H1 (cell line): ENCODE measurements around the gene ZSWIM9. TPM values are rescaled to one million over a fixed set of nuclear protein-coding genes. Genes with fewer than 3 reads are reported as not detected.

Experiments
- CTCF ChIA-PET: fragments of 300-600 bp; sonication (Branson Sonifier 250); formaldehyde crosslinking; loops from one replicate; lab custom pipeline; 2021; ENCODE audit not compliant: partially characterized antibody; lab: Charles Lee
- POLR2A ChIA-PET: fragments of 300-600 bp; sonication (Branson Sonifier 250); formaldehyde crosslinking; loops from one replicate; lab custom pipeline; 2021; ENCODE audit warnings: inconsistent platforms; ENCODE audit not compliant: partially characterized antibody; lab: Charles Lee
- DNase-seq, 2 experiments: peaks; one replicate each; pipeline versions ENCODE4 v3.0.0 to v3.0.0-alpha.2; 2010 to 2022; ENCODE audit warnings: low spot score in 2 of 2, low read depth in 1 of 2, mixed read lengths in 1 of 2
- FAIRE-seq: peaks from 2 replicates; lab custom pipeline; 2011; peaks lifted over from hg19 to GRCh38; lab: Jason Lieb, UNC
- H2AFZ ChIP-seq: 2 replicates; pipeline ENCODE4 v1.8.1; 2012; ENCODE audit warnings: low read length, inconsistent platforms
- H2AK5ac ChIP-seq: 2 replicates; pipeline ENCODE4 v1.6.1; 2013; ENCODE audit warnings: low read depth, low read length
- H2BK120ac ChIP-seq: replicated peaks from 2 replicates; pipeline ENCODE3; 2013; ENCODE audit warnings: low read depth, low read length, inconsistent platforms
- H2BK12ac ChIP-seq: 2 replicates; pipeline ENCODE4 v1.6.1; 2013; ENCODE audit warnings: low read depth, low read length
- H2BK15ac ChIP-seq: 2 replicates; pipeline ENCODE4 v1.6.1; 2013; ENCODE audit warnings: low read length
- H2BK20ac ChIP-seq: 2 replicates; pipeline ENCODE4 v1.6.1; 2013; ENCODE audit warnings: low read length
- H2BK5ac ChIP-seq: 2 replicates; pipeline ENCODE4 v1.6.1; 2013; ENCODE audit warnings: low read depth, low read length
- H3K14ac ChIP-seq: 2 replicates; pipeline ENCODE4 v1.6.1; 2013; ENCODE audit warnings: inconsistent platforms; ENCODE audit not compliant: insufficient read length
- H3K18ac ChIP-seq: 2 replicates; pipeline ENCODE4 v1.6.1; 2013; ENCODE audit warnings: low read length; ENCODE audit errors: extremely low read depth
- H3K23ac ChIP-seq: 2 replicates; pipeline ENCODE4 v1.6.1; 2013; ENCODE audit warnings: inconsistent platforms; ENCODE audit not compliant: insufficient read length
- H3K23me2 ChIP-seq: 2 replicates; pipeline ENCODE4 v1.6.1; 2013; ENCODE audit warnings: low read depth, low read length
- H3K27ac ChIP-seq: 2 replicates; pipeline ENCODE4 v1.6.1; 2011; ENCODE audit warnings: low read depth, low read length, inconsistent platforms
- H3K27me3 ChIP-seq, 4 experiments: replicated peaks in 1 of 4; 1 replicate in 1 of 4; 2 replicates in 3 of 4; pipeline versions ENCODE4 v1.6.1 to v1.8.1; 2011 to 2013; ENCODE audit warnings: low read length in 3 of 4, mild to moderate bottlenecking in 3 of 4, inconsistent platforms in 2 of 4, mixed read lengths in 2 of 4, moderate library complexity in 1 of 4; ENCODE audit not compliant: control insufficient read depth in 3 of 4, insufficient read depth in 3 of 4; ENCODE audit errors: extremely low read depth in 1 of 4
- H3K36me3 ChIP-seq, 4 experiments: 2 replicates each; pipeline versions ENCODE4 v1.6.1 to v1.8.1; 2011 to 2013; ENCODE audit warnings: mild to moderate bottlenecking in 4 of 4, low read length in 3 of 4, moderate library complexity in 2 of 4, control low read depth in 1 of 4, inconsistent platforms in 1 of 4; ENCODE audit not compliant: insufficient read depth in 4 of 4, control insufficient read depth in 2 of 4
- H3K4ac ChIP-seq: replicated peaks from 2 replicates; pipeline ENCODE3; 2013; ENCODE audit warnings: low read length, low read depth, mixed read lengths, inconsistent platforms; ENCODE audit not compliant: insufficient read length
- H3K4me1 ChIP-seq, 4 experiments: replicated peaks in 1 of 4; 1 replicate in 1 of 4; 2 replicates in 3 of 4; pipeline versions ENCODE4 v1.6.1 to v1.8.1; 2011 to 2013; ENCODE audit warnings: low read length in 3 of 4, inconsistent platforms in 2 of 4, mixed read lengths in 1 of 4; ENCODE audit not compliant: insufficient read depth in 4 of 4, control insufficient read depth in 3 of 4
- H3K4me2 ChIP-seq, 2 experiments: 2 replicates each; pipeline versions ENCODE4 v1.6.1 to v1.8.1; 2011 to 2013; ENCODE audit warnings: low read depth in 2 of 2, low read length in 2 of 2, control low read depth in 1 of 2, inconsistent platforms in 1 of 2, mild to moderate bottlenecking in 1 of 2; ENCODE audit not compliant: insufficient read depth in 1 of 2
- H3K4me3 ChIP-seq, 4 experiments: fragments of 200-600, 300-600 bp in 1 of 4; sonication (generic), shearing (Covaris generic), sonication (Bioruptor Twin) in 1 of 4; 2 replicates each; pipeline versions ENCODE4 v1.5.1 to v1.8.1; 2011 to 2016; ENCODE audit warnings: low read length in 4 of 4, low read depth in 3 of 4, control low read depth in 2 of 4, inconsistent platforms in 2 of 4, mild to moderate bottlenecking in 2 of 4, mixed read lengths in 1 of 4, moderate library complexity in 1 of 4; ENCODE audit not compliant: insufficient read depth in 2 of 4; ENCODE audit errors: extremely low read depth in 1 of 4
- H3K56ac ChIP-seq: replicated peaks from 2 replicates; pipeline ENCODE3; 2013; ENCODE audit warnings: low read depth, mild to moderate bottlenecking, mixed read lengths, low read length, inconsistent platforms; ENCODE audit not compliant: insufficient read length
- H3K79me1 ChIP-seq: 2 replicates; pipeline ENCODE4 v1.6.1; 2013; ENCODE audit warnings: low read depth, low read length, control low read depth
- H3K79me2 ChIP-seq, 2 experiments: 2 replicates each; pipeline versions ENCODE4 v1.6.1 to v1.8.1; 2012 to 2013; ENCODE audit warnings: low read length in 2 of 2, mild to moderate bottlenecking in 2 of 2, inconsistent platforms in 1 of 2; ENCODE audit not compliant: insufficient read depth in 2 of 2, control insufficient read depth in 1 of 2
- H3K9ac ChIP-seq, 4 experiments: replicated peaks in 1 of 4; 1 replicate in 1 of 4; 2 replicates in 3 of 4; pipeline versions ENCODE4 v1.6.1 to v1.8.1; 2011 to 2013; ENCODE audit warnings: low read depth in 3 of 4, low read length in 3 of 4, control low read depth in 2 of 4, mild to moderate bottlenecking in 2 of 4, moderate library complexity in 2 of 4, inconsistent platforms in 1 of 4; ENCODE audit errors: extremely low read depth in 1 of 4
- H3K9me3 ChIP-seq, 2 experiments: 2 replicates each; pipeline versions ENCODE4 v1.6.1 to v1.8.1; 2012 to 2013; ENCODE audit warnings: mild to moderate bottlenecking in 2 of 2, moderate library complexity in 2 of 2, control low read depth in 1 of 2, inconsistent platforms in 1 of 2, low read depth in 1 of 2, low read length in 1 of 2, mixed read lengths in 1 of 2; ENCODE audit not compliant: insufficient read depth in 2 of 2
- H4K20me1 ChIP-seq, 2 experiments: replicated peaks in 1 of 2; 2 replicates each; pipeline versions ENCODE3 to v1.8.1; 2011 to 2013; ENCODE audit warnings: inconsistent platforms in 2 of 2, low read length in 2 of 2, mild to moderate bottlenecking in 1 of 2; ENCODE audit not compliant: insufficient read depth in 2 of 2, control insufficient read depth in 1 of 2
- H4K5ac ChIP-seq: 2 replicates; pipeline ENCODE4 v1.6.1; 2013; ENCODE audit warnings: low read length, low read depth, mixed read lengths, inconsistent platforms; ENCODE audit not compliant: insufficient read length
- H4K8ac ChIP-seq: 2 replicates; pipeline ENCODE4 v1.8.0; 2013; ENCODE audit warnings: mild to moderate bottlenecking, moderate library complexity, low read length, inconsistent platforms; ENCODE audit not compliant: insufficient read depth; ENCODE audit errors: extremely low read depth
- H4K91ac ChIP-seq: replicated peaks from 2 replicates; pipeline ENCODE3; 2013; ENCODE audit warnings: low read length, mixed read lengths, inconsistent platforms; ENCODE audit not compliant: insufficient read length
- ASH2L ChIP-seq: fragments of 200-600, 300-600 bp; sonication (generic); IDR thresholded peaks from one replicate; pipeline ENCODE4 v1.7.1; 2017; ENCODE audit warnings: low read length
- EP300 ChIP-seq, 2 experiments: IDR thresholded peaks; 1 replicate in 1 of 2; 2 replicates in 1 of 2; pipeline ENCODE4 v1.6.1; 2011 to 2012; ENCODE audit warnings: low read depth in 2 of 2, low read length in 2 of 2, mild to moderate bottlenecking in 2 of 2, borderline replicate concordance in 1 of 2, inconsistent platforms in 1 of 2, moderate library complexity in 1 of 2
- GTF2F1 ChIP-seq: IDR thresholded peaks from 2 replicates; pipeline ENCODE4 v1.6.1; 2012; ENCODE audit warnings: low read depth, low read length, improper control_type of control experiment, borderline replicate concordance
- SP4 ChIP-seq: IDR thresholded peaks from 2 replicates; pipeline ENCODE4 v1.6.1; 2012; ENCODE audit warnings: low read length, inconsistent platforms
- ZNF274 ChIP-seq: IDR thresholded peaks from 2 replicates; pipeline ENCODE4 v1.7.0; 2012; ENCODE audit warnings: low read length, borderline replicate concordance; ENCODE audit errors: extremely low read depth
- WGBS, 2 experiments: shearing (Covaris generic) in 1 of 2; methylation state at CpG; one replicate each; pipeline versions ENCODE4 v1.1.6 to v1.1.7; 2013 to 2015; ENCODE audit warnings: low lambda C conversion rate in 2 of 2, mixed read lengths in 2 of 2, inconsistent platforms in 1 of 2, low coverage in 1 of 2, missing lambda C conversion rate in 1 of 2; ENCODE audit not compliant: insufficient replicate concordance in 2 of 2, insufficient coverage in 1 of 2, insufficient read length in 1 of 2; ENCODE audit errors: extremely low coverage in 1 of 2, missing lambda C conversion rate in 1 of 2; 5-methylcytosine and 5-hydroxymethylcytosine counted together
- polyA plus RNA-seq, 7 experiments: library from polyadenylated mRNA; depleted of rRNA in 3 of 7; stranded (reverse) in 5 of 7; unstranded in 2 of 7; fragments of >200 nt in 5 of 7; fragments of 200-250 nt in 2 of 7; gene quantifications; 1 replicate in 5 of 7; 2 replicates in 1 of 7; 4 replicates in 1 of 7; pipeline versions ENCODE4 v1.2.1 to v1.2.3, GENCODE V29; 2011 to 2013; ENCODE audit warnings: missing spikeins in 2 of 7, mixed read lengths in 2 of 7
- total RNA-seq: library from RNA; stranded (reverse); fragmentation: NEBNext Ultra II Directional; extraction: Animal tissue kit (Norgen Biotek cat#: 25700); gene quantifications from 2 replicates; pipeline ENCODE4 v1.2.1, GENCODE V29; 2021

The ZSWIM9 gene
- total and polyA plus RNA-seq, 2 of the 8 experiments (the other 6 are each of a cell fraction or from before 2014, with no cell fraction given): 1.5 to 10.4 TPM

- Histone ChIP-seq H3K4me2 (no peak overlapping the region), H2BK120ac (no peak overlapping the region), H3K23ac (no peak overlapping the region), H4K91ac (no peak overlapping the region), H2BK12ac (no peak overlapping the region), H4K8ac (no peak overlapping the region), H3K36me3 (peaks cover 2 to 25% (median 23%) of the 10 kb centered on the region in 4 experiments), H3K56ac (no peak overlapping the region), H4K20me1 (peaks cover 0 to 2% of the 10 kb centered on the region in 2 experiments), H3K23me2 (peaks cover 2% of the 10 kb centered on the region; the same call in 1 of the 2 replicates), H3K4me3 (no peak overlapping the region), H2AK5ac (no peak overlapping the region), H3K4ac (no peak overlapping the region), H3K79me1 (peaks cover 2% of the 10 kb centered on the region; the same call in 1 of the 2 replicates), H3K27ac (no peak overlapping the region), H2BK20ac (no peak overlapping the region), H2AFZ (no peak overlapping the region), H3K9me3 (peaks cover 2 to 3% of the 10 kb centered on the region in 2 experiments), H2BK15ac (no peak overlapping the region), H3K9ac (no peak overlapping the region), H3K14ac (no peak overlapping the region), H3K4me1 (peaks cover 0 to 4% (median under 1%) of the 10 kb centered on the region in 4 experiments; a peak in 4 of 7 replicates), H3K18ac (no peak overlapping the region), H2BK5ac (no peak overlapping the region), H3K27me3 (no peaks in the 10 kb centered on the region), H3K79me2 (peaks cover 0 to 5% of the 10 kb centered on the region in 2 experiments; a peak in 2 of 4 replicates), H4K5ac (no peak overlapping the region)
- ChIA-PET CTCF (interaction anchor here (1.1 to 1.3 kb wide), 2 partner anchors 18 to 21 kb away, joined by 3 read pairs; no protein-coding TSS in a partner anchor), POLR2A (interaction anchor here (1.3 kb wide), 1 partner anchor 8 kb away, joined by 3 read pairs; no protein-coding TSS in a partner anchor)
- DNase-seq (no peak), FAIRE-seq (no peak)
- 97 to 100% methylated on average over 1 to 2 of the region's 3 CpGs for WGBS, 2 experiments
- TF ChIP-seq SP4 (no peak), EP300 (IDR thresholded peaks at IDR 0.05; ENCODE audit: borderline replicate concordance in 1 of 2, low read depth in 2 of 2, low read length in 2 of 2) (no peak), GTF2F1 (no peak), ZNF274 (no peak), ASH2L (no peak)
Observed at GRCh38 chr19:48176226-48176625, 5.7 kb downstream of the ZSWIM9 start.
